GM18508 (cell line): ENCODE measurements around the gene IQCK.
"Not testable (repeated sequence)": the region's sequence is repeated elsewhere in the genome, so short reads cannot be mapped to it uniquely, and the experiment has no call there.

Experiments
- ATAC-seq: cut with Tn5 transposase; IDR thresholded peaks from one replicate; pipeline ENCODE4 v1.9.1; 2021; ENCODE audit warnings: moderate number of reproducible peaks; ENCODE audit not compliant: insufficient read depth, unreplicated experiment

The IQCK gene, protein sequence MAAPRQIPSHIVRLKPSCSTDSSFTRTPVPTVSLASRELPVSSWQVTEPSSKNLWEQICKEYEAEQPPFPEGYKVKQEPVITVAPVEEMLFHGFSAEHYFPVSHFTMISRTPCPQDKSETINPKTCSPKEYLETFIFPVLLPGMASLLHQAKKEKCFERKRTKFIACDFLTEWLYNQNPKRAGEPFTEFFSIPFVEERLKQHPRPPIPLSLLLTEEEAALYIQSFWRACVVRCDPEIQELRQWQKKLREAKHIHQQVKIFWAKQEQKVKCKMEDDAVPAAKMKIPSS

DNA sequence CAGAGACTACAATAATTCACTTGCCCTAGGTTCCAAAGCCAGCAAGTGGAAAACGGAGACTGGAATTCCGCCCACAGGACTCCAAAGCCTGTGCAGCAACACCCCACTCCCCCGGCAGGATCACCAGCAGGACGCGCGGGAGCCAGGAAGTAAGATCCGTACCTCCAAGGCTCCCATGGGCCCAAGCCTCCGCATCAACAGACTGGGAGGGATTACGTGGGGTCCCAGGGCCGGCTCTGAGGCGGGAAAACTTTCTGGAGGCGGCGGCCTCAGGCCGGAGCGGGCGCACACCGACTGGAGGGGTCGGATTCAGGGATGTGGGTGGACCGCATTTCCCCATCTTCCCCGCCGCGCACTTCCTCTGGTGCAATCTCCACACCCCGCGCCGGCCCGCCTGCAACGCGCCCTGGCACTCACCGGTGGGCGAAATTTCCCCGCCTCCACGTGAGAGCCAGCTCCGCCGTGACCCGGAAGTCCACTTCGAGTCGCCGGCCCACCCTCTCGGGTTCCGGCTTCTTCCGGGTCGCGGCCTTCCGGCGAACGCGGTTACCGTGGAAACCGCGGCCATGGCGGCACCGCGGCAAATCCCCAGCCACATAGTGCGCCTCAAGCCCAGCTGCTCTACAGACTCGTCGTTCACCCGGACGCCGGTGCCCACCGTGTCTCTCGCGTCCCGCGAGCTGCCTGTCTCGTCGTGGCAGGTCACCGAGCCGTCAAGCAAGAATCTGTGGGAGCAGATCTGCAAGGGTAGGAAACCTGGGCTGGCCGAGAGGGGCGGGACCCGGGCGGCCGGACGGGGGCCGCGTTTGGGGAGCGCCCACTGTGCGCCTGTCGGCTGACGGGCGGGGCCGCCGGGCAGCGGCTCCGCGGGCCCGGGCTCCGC, at the start of gene IQCK, which contains the start of gene KNOP1:
Gene IQCK, plus strand, starts transcription at position 531 of the 883 bp plus-strand sequence. Its CDS starts 36 bp downstream, at position 567.
Gene KNOP1, minus strand, starts transcription at position 487 of the 883 bp plus-strand sequence. CDS start 3,192 bp downstream, outside the sequence.
- peak; percentile 56 for ATAC-seq

DNA sequence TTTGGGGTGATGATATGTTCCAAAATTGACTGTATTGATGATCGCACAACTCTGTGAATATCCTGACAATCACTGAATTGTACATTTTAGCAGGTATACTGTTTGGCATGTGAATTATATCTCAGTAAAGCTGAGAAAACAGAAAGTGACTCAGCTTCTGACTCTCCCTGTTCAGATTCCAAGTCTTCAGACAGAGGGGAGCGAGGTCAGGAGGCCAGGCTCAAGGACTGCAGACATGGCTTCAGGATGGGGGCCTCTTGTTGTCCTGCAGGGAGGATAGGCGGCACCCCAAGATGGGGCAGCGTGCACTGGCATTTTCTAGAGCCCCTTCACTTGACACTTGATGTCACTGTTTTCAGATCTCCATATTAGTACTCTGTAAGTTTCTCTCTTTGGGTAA, 45.7 kb upstream of the IQCK start:
- ATAC-seq: no peak

DNA sequence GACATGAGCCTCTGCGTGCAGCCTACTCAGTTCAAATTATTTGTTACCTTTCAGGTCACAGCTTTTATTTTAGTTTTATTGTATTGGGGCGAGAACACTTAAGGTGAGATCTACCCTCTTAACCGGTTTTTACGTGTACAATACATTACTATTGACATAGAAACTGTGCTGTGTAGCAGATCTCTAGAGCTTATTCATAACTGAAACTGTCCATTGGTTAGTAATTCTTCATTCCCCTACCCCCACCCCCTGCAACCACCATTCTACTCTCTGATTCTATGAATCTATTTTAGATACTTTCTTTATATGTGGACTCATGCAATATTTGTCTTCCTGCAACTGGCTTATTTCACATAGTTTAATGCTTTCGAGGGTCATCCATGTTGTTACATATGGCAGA, 43.6 kb upstream of the IQCK start:
- ATAC-seq: no peak

DNA sequence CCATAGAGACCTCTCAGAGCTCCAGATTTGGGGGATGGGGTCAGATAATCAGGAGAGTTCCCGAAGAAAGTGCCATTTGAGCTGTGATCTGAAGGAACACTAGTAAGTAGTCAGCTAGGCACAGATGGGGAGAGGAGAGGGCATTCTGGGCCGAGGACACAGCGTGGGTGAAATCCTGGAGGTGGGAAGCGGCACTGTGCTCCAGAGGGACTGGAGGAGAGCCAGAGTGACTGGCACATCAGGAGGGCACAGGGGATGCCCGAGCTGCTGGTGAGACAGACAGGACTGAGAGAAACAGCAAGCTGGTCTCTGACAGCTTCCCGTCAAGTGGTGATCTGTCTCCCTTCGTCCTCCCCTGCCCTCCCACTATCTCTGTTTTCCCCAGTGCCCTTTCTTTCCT, 40.7 kb upstream of the IQCK start:
- no peak for ATAC-seq

DNA sequence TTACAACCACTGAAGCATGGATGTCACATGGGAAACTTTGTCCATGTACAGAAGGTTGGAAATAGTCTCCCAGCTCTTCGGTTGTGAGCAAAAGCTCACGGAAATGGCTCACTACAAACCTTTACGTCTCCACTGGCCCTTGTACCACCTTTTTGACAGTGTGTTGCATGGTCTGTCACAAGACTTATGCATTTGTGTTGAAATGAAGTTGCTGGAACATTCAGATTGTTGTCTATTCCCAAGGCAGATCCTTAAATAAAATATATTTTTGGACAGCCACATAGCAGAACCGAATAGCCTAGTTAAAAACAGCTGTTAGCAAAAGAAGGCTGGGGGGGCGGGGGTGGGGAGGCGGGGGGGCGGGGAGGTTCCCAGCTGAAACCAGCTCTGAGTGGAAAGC, 39.3 kb upstream of the IQCK start:
- no peak for ATAC-seq

DNA sequence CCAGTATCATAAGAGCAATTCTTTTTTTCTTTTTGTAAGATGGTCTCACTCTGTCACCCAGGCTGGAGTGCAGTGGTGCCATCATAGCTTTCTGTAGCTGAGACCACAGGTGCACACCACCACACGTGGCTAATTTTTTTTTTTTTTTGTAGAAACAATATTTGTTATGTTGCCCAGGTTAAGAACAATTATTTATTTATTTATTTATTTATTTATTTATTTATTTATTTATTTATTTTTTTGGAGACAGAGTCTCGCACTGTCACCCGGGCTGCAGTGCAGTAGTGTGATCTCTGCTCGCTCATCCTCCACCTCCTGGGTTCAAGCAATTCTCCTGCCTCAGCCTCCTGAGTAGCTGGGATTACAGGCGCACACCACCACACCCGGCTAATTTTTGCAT, 38.8 kb upstream of the IQCK start:
- not testable (repeated sequence) for ATAC-seq

DNA sequence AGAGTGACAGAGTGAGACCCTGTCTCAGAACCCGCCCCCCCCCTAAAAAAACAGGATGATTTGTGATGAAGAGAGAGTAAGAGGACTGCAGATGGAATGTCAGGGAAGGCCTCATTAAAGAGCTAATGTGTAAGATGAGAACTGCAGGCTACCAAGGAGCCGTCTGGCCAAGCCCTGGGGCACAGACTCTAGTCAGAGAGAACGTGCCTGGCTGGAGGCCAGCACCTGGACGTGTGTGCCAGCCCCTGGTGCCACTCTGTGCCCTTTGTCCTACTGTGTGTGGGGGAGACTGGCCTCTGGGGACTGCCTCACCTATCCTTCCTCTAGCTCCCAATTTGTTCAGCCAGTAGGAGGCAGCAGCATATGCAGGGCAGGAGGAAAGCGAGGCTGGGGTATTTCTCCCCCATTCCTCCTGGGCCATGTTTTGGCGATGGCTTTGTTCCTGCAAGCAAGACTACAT, 37.2 kb upstream of the IQCK start:
- ATAC-seq: no peak

DNA sequence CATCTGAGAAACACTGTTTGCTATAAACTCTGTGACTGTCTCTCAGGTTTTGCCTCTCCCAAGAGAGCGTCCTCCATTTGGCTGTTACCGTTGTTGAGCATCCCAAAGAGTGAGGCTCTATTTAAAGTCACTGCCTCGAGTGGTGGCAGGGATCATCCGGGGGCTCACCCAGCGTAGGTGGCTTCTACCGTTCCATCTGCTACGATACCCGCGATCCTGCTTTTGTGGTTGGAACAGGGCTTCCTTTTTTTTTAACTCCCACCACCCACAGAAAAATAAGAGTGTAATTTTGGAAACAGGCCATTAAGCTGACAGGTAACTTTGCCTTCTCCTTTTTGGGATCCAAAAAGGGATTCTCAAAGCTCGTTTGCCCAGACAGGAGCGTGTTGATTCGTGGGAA, 36.4 kb upstream of the IQCK start:
- no peak for ATAC-seq

DNA sequence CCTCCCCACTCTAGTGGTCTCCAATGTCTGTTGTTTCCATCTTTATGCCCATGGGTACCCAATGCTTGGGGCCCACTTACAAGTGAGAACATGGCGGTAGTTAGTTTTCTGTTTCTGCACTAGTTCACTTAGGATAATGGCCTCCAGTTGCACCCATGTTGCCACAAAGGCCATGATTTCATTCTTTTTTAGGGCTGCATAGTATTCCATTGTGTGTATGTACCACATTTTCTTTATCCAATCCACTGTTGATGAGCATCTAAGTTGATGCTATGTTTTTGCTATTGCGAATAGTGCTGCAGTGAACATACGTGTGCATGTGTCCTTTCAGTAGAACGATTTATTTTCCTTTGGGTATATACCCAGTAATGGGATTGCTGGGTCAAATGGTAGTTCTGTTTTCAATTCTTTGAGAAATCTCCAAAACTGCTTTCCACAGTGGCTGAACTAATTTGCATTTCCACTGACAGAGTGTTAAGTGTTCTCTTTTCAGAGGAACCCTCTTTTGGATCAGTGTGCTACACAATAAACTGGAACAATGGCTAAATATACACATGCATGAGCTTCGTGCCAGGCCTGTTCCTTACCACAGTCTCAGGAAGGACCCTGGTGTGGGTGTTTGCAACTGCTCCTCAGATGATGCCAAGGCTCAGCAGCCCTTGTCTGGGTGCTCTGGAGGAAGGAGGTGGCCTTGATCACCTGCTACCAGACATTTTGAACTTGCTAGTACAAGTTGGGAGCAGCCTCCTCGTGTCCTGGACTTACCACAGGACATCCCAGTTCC, 34.4 kb upstream of the IQCK start:
- ATAC-seq: no peak

DNA sequence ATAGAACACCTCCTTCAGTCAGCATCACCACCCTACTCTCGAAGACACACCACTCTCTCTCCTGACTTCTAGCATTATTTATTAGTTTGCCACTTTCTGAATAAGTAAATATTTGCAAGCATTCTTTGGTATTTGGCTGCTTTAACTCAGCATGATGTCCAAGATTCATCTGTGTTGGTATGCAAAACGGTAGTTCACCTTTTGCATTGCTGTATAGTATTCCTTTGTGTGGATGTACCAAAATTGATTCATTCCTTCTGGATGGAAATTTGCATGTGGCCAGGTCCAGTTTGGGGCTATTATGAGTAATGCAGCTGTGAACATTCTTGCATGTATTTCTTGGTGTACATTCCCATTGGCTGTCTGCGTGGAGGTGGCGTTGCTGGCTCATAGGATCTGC, 32.9 kb upstream of the IQCK start:
- no peak for ATAC-seq

DNA sequence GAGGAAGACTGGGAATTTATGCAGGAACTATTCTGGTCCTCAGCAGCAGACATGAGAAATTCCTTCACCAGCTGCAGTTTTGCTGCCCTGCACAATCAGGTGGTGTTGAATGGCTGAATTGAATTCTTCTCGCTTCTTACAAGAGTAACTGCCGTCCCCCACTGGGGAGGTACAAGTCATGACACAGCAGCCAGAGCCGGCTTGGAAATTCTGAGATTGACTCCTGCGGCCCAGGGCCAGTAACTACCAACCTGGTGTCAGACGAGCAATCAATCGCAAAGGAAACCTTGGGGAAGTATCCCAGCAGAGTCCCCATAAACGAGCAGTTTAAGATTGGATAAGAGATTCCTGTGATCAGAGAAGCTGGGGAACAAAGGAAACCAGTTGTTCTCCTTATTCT, 30.8 kb upstream of the IQCK start:
- no peak for ATAC-seq

DNA sequence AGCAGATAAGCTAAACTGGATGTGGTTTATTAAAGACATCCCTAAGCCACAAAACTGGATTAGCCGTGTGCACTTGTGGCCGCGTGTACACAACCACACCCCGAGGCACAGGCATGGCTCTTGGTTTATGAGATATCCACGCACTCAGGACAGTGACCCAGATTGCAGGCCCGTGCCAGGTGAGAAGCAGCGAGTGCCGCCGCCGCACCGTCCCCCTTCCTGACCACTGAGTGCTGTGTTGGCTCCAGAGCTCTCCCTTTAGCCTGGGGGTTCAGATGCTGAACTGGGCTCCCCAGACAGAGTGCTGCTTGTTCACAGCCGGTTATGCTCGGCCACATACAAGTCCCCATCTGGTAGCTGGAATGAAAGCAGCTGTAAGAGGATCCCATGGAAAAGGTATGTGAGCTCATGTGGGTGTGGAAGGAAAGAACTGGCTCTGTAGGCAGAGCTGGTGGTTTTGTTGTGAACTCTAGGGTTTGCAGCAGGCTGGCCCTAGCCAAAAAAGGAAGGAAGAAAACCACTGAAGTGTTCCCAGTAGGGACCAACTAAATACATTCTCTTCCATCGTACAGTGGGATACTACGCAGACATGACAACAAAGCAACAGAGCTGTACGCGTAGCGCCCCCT, 29.6 kb upstream of the IQCK start:
- no peak for ATAC-seq

DNA sequence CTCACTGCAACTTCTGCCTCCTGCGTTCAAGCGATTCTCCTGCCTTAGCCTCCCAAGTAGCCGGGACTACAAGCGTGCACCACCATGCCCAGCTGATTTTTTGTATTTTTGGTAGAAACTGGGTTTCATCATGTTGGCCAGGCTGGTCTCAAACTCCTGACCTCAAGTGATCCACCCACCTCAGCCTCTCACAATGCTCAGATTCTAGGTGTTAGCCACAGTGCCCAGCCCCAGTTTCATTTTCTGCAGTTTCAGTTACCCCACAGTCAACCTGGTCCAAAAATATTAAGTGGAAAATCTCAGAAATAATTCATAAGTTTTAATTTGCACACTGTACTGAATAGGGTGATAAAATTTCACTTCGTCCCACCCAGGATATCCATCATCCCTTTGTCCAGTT, 28.7 kb upstream of the IQCK start:
- ATAC-seq: no peak

DNA sequence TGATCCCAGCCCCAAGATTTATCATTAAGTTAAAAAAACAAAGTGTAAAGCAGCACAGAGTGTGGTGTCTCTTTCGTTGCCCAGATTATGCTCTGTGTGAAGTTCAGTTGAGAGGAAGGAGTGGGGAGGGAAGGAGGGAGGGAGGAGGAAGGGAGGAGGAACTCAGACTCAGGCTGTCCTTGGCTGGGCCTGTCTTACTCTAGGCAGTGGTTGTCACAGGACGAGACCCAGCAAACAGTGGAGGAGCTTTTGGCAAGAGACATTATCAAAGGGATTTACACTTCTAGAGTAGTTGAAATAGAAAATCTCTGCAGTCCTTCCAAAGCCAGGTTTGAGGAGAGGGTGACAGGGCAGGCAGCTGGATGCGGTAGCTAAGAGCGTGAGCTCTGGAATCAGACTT, 27.9 kb upstream of the IQCK start:
- ATAC-seq: no peak

DNA sequence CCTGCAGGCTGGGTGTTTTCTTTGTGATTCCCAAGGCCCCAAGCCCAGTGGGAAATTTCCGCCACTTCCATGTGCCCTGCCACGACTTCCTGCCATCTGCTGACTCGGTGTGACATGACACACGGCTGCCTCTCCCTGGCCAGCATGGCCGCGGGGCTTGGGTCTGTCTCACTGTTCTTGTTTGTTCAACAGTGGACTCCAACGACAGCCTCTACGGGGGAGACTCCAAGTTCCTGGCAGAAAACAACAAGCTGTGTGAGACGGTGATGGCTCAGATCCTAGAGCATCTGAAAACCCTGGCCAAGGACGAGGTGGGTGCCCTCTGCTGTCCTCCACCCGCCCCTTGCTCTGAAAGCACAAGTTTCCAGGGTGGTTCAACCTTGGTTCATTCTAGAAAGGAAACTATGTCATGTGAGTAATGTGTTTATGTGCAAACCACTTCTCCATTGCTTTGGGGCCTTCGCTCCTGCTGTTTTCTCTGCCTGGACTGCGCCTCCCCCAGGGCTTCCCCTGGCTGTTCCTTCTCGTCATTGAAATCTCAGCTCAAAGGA, 26.8 kb upstream of the IQCK start:
- no peak for ATAC-seq

DNA sequence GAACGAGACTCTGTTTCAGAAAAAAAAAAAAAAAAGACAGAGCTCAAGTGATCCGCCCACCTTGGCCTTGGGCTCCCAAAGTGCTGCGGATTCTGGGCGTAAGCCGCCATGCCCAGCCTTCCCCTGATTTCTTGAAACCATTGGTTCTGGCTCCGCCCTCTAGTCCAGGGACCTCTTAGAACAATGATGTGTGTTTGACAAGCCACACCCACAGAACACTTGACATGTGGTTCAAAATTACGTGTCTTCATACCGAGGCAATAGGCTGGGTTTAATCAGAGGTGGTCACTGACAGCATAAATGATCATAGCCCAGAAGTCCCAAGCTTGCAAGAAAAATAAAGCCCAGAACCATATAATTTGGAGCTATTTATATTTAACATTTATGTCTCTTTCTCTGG, 23.1 kb upstream of the IQCK start:
- ATAC-seq: no peak

DNA sequence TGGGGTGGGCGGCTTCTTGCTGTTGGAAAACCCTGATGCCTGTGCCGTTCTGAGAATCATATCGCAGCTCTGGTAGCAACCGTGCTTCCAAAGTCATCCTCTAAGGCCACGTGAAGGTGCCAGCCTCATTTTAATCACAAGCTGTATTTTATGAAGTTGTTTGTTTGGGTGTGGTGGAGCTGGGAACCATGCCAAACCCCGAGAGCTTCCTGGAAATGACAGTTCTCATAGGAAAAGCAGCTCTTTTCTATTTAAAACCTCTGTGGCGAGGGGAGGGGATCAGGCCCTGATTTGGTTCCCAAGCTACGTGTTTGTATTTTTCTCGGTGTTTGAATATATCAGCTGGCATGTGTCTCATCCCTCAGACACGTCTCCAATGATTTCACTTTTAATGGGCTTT, 21.7 kb upstream of the IQCK start:
- ATAC-seq: no peak

DNA sequence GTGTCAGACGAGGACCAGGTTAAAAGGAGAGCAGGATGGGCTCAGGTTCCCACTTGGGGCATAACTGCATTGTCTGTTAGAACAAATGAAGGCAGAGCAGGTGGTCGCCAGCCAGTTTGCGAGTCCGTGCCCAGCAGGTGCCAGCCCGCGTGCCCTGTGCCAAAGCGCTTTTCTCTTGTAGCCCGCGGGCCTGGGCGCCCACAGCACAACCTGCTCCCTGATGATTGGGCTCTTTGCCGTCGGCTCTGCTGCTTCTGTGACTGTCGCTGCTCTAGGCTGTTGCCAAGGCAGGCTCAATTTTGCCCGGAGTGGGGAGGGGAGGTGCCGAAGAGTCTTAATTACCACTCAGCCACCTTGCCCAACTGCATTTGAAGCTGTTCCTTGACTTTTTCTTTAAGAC, 21.1 kb upstream of the IQCK start:
- ATAC-seq: no peak

DNA sequence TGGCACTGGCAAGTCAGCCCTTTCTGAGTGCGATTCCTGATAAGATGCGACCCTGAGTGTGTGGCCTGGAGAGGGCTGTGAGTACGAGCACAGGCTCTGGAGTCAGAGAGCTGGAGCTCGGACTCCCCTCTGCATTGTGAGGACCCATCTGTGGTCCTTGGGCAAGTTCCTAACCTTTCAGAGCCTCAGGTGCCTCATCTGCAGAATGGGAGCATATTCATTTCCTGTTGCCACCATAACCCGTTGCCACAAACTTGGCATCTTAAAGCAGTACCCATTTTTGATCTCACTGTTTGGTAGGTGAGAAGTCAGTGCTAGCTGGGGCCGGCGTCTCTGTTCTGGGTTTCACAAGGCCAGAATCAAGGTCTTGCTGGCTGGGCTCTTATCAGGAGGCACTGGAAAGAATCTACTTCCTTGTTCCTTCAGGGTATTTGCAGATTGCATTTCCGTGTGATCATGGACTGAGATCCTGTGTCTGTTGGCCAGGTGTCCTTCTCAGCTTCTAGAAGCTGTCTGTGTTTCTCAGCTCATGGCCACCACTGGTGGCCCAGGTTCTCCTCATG, 20.2 kb upstream of the IQCK start:
- no peak for ATAC-seq
